ENCODE data around the gene TAGAP.
"Not testable (repeated sequence)": the region's sequence is repeated elsewhere in the genome, so short reads cannot be mapped to it uniquely, and the experiment has no call there.

Gene TAGAP

GRCh38 chr6:159030168-159030567 is 14.6 kb downstream of the TAGAP start:
- Histone ChIP-seq H2BK5ac (ENCODE audit: low read length) (no peak overlapping the region), H3K4me2 (ENCODE audit: insufficient read depth, low read length, poor library complexity, severe bottlenecking) (no peak overlapping the region), H2AK5ac (ENCODE audit: low read depth, low read length) (no peak overlapping the region), H3K79me1 (ENCODE audit: low read depth, low read length) (no peaks in the 10 kb centered on the region), H2BK12ac (ENCODE audit: low read length) (no peak overlapping the region), H3K9ac (ENCODE audit: low read depth, low read length, poor library complexity) (no peak overlapping the region), H2AFZ (ENCODE audit: low read length) (no peak overlapping the region), H4K91ac (ENCODE audit: low read depth, low read length, poor library complexity) (no peak overlapping the region), H2BK120ac (ENCODE audit: low read depth, low read length) (no peak overlapping the region), H2BK15ac (ENCODE audit: low read length) (no peak overlapping the region), H3K4me3 (ENCODE audit: low read length in 2 of 2) (no peak overlapping the region), H3K23ac (ENCODE audit: low read depth, low read length, poor library complexity) (no peak overlapping the region), H3K18ac (ENCODE audit: low read length) (no peak overlapping the region), H3K27ac (replicated peaks; ENCODE audit: low read length) (no peak overlapping the region), H3K27me3 (ENCODE audit: control insufficient read depth in 3 of 3, insufficient read depth in 3 of 3, low read depth in 1 of 3, low read length in 3 of 3) (no peaks in the 10 kb centered on the region), H4K8ac (ENCODE audit: low read depth, low read length) (no peak overlapping the region), H3K36me3 (replicated peaks in 1 of 2; ENCODE audit: control insufficient read depth in 2 of 2, insufficient read depth in 2 of 2, low read length in 2 of 2) (no peaks in the 10 kb centered on the region), H3K9me3 (replicated peaks in 1 of 2; ENCODE audit: control insufficient read depth in 2 of 2, insufficient read depth in 1 of 2, low read depth in 1 of 2, low read length in 2 of 2) (peaks cover 0 to 3% of the 10 kb centered on the region in 2 donors), H3K14ac (ENCODE audit: low read length) (no peak overlapping the region), H3K4ac (ENCODE audit: low read length) (no peak overlapping the region), H3K4me1 (ENCODE audit: control insufficient read depth in 2 of 2, insufficient read depth in 1 of 2, low read depth in 1 of 2, low read length in 2 of 2) (no peaks in the 10 kb centered on the region)
- no CpG with 5 or more reads among the region's 2 CpGs for WGBS, 2 donors (ENCODE audit: extremely low coverage in 2 of 2, insufficient read length in 2 of 2, insufficient replicate concordance in 1 of 2)
- no peak for DNase-seq (ENCODE audit: low spot score)

- H2BK5ac ChIP-seq (ENCODE audit: low read length); H3K18ac ChIP-seq (ENCODE audit: low read length); H2BK12ac ChIP-seq (ENCODE audit: low read length); H3K36me3 ChIP-seq (replicated peaks in 1 of 2; ENCODE audit: control insufficient read depth in 2 of 2, insufficient read depth in 2 of 2, low read length in 2 of 2); H4K8ac ChIP-seq (ENCODE audit: low read depth, low read length); H4K91ac ChIP-seq (ENCODE audit: low read depth, low read length, poor library complexity); H3K4ac ChIP-seq (ENCODE audit: low read length); DNase-seq (ENCODE audit: low spot score); H2AK5ac ChIP-seq (ENCODE audit: low read depth, low read length); H3K4me3 ChIP-seq (ENCODE audit: low read length in 2 of 2); H3K4me1 ChIP-seq (ENCODE audit: control insufficient read depth in 2 of 2, insufficient read depth in 1 of 2, low read depth in 1 of 2, low read length in 2 of 2); H3K27ac ChIP-seq (replicated peaks; ENCODE audit: low read length); H3K9me3 ChIP-seq (replicated peaks in 1 of 2; ENCODE audit: control insufficient read depth in 2 of 2, insufficient read depth in 1 of 2, low read depth in 1 of 2, low read length in 2 of 2); H3K23ac ChIP-seq (ENCODE audit: low read depth, low read length, poor library complexity); H3K9ac ChIP-seq (ENCODE audit: low read depth, low read length, poor library complexity); H3K79me1 ChIP-seq (ENCODE audit: low read depth, low read length); H2BK15ac ChIP-seq (ENCODE audit: low read length); H3K27me3 ChIP-seq (ENCODE audit: control insufficient read depth in 3 of 3, insufficient read depth in 3 of 3, low read depth in 1 of 3, low read length in 3 of 3); H3K4me2 ChIP-seq (ENCODE audit: insufficient read depth, low read length, poor library complexity, severe bottlenecking); H2BK120ac ChIP-seq (ENCODE audit: low read depth, low read length); H3K14ac ChIP-seq (ENCODE audit: low read length); H2AFZ ChIP-seq (ENCODE audit: low read length): not testable (repeated sequence)
- no CpG with 5 or more reads among the region's 1 CpG for WGBS, 2 donors (ENCODE audit: extremely low coverage in 2 of 2, insufficient read length in 2 of 2, insufficient replicate concordance in 1 of 2)
Measured at GRCh38 chr6:159025224-159025623, 19.6 kb downstream of the TAGAP start.

- Histone ChIP-seq H3K4me1 (ENCODE audit: control insufficient read depth in 2 of 2, insufficient read depth in 1 of 2, low read depth in 1 of 2, low read length in 2 of 2) (no peaks in the 10 kb centered on the region), H4K8ac (ENCODE audit: low read depth, low read length) (no peak overlapping the region), H2BK120ac (ENCODE audit: low read depth, low read length) (no peak overlapping the region), H3K9me3 (replicated peaks in 1 of 2; ENCODE audit: control insufficient read depth in 2 of 2, insufficient read depth in 1 of 2, low read depth in 1 of 2, low read length in 2 of 2) (peaks cover 2 to 9% of the 10 kb centered on the region in 2 donors), H3K27me3 (ENCODE audit: control insufficient read depth in 3 of 3, insufficient read depth in 3 of 3, low read depth in 1 of 3, low read length in 3 of 3) (no peaks in the 10 kb centered on the region), H3K79me1 (ENCODE audit: low read depth, low read length) (no peaks in the 10 kb centered on the region), H3K36me3 (replicated peaks in 1 of 2; ENCODE audit: control insufficient read depth in 2 of 2, insufficient read depth in 2 of 2, low read length in 2 of 2) (no peaks in the 10 kb centered on the region), H2AFZ (ENCODE audit: low read length) (no peak overlapping the region), H2BK5ac (ENCODE audit: low read length) (no peak overlapping the region), H3K23ac (ENCODE audit: low read depth, low read length, poor library complexity) (no peak overlapping the region), H4K91ac (ENCODE audit: low read depth, low read length, poor library complexity) (no peak overlapping the region), H2BK15ac (ENCODE audit: low read length) (no peak overlapping the region), H3K9ac (ENCODE audit: low read depth, low read length, poor library complexity) (no peak overlapping the region), H2AK5ac (ENCODE audit: low read depth, low read length) (no peak overlapping the region), H3K4ac (ENCODE audit: low read length) (no peak overlapping the region), H3K4me2 (ENCODE audit: insufficient read depth, low read length, poor library complexity, severe bottlenecking) (no peak overlapping the region), H2BK12ac (ENCODE audit: low read length) (no peak overlapping the region), H3K27ac (replicated peaks; ENCODE audit: low read length) (no peak overlapping the region), H3K4me3 (ENCODE audit: low read length in 2 of 2) (no peak overlapping the region), H3K18ac (ENCODE audit: low read length) (no peak overlapping the region), H3K14ac (ENCODE audit: low read length) (no peak overlapping the region)
- no peak for DNase-seq (ENCODE audit: low spot score)
- WGBS, 2 donors (ENCODE audit: extremely low coverage in 2 of 2, insufficient read length in 2 of 2, insufficient replicate concordance in 1 of 2) = no CpG with 5 or more reads among the region's 4 CpGs
Measured at GRCh38 chr6:159023893-159024292, 20.9 kb downstream of the TAGAP start.

- H3K27ac ChIP-seq (replicated peaks; ENCODE audit: low read length) = no peak overlapping the region
- no peak overlapping the region for H3K18ac ChIP-seq (ENCODE audit: low read length)
- H3K36me3 ChIP-seq (replicated peaks in 1 of 2; ENCODE audit: control insufficient read depth in 2 of 2, insufficient read depth in 2 of 2, low read length in 2 of 2) = no peaks in the 10 kb centered on the region
- H2BK5ac ChIP-seq (ENCODE audit: low read length) = no peak overlapping the region
- H2BK12ac ChIP-seq (ENCODE audit: low read length) = no peak overlapping the region
- peaks cover 2 to 11% of the 10 kb centered on the region in 2 donors for H3K9me3 ChIP-seq (replicated peaks in 1 of 2; ENCODE audit: control insufficient read depth in 2 of 2, insufficient read depth in 1 of 2, low read depth in 1 of 2, low read length in 2 of 2)
- H2AFZ ChIP-seq (ENCODE audit: low read length) = no peak overlapping the region
- H2BK15ac ChIP-seq (ENCODE audit: low read length) = no peak overlapping the region
- no peak overlapping the region for H3K4me3 ChIP-seq (ENCODE audit: low read length in 2 of 2)
- no peak overlapping the region for H2BK120ac ChIP-seq (ENCODE audit: low read depth, low read length)
- no peak overlapping the region for H4K91ac ChIP-seq (ENCODE audit: low read depth, low read length, poor library complexity)
- no peak overlapping the region for H3K9ac ChIP-seq (ENCODE audit: low read depth, low read length, poor library complexity)
- DNase-seq (ENCODE audit: low spot score) = no peak
- no peak overlapping the region for H2AK5ac ChIP-seq (ENCODE audit: low read depth, low read length)
- H4K8ac ChIP-seq (ENCODE audit: low read depth, low read length) = no peak overlapping the region
- no peak overlapping the region for H3K14ac ChIP-seq (ENCODE audit: low read length)
- H3K23ac ChIP-seq (ENCODE audit: low read depth, low read length, poor library complexity) = no peak overlapping the region
- no peak overlapping the region for H3K4ac ChIP-seq (ENCODE audit: low read length)
- H3K79me1 ChIP-seq (ENCODE audit: low read depth, low read length) = no peaks in the 10 kb centered on the region
- no peak overlapping the region for H3K4me2 ChIP-seq (ENCODE audit: insufficient read depth, low read length, poor library complexity, severe bottlenecking)
- WGBS, 2 donors (ENCODE audit: extremely low coverage in 2 of 2, insufficient read length in 2 of 2, insufficient replicate concordance in 1 of 2) = no CpG with 5 or more reads among the region's 2 CpGs
- no peaks in the 10 kb centered on the region for H3K27me3 ChIP-seq (ENCODE audit: control insufficient read depth in 3 of 3, insufficient read depth in 3 of 3, low read depth in 1 of 3, low read length in 3 of 3)
- H3K4me1 ChIP-seq (ENCODE audit: control insufficient read depth in 2 of 2, insufficient read depth in 1 of 2, low read depth in 1 of 2, low read length in 2 of 2) = no peaks in the 10 kb centered on the region
Measured at GRCh38 chr6:159020011-159020410, 24.8 kb downstream of the TAGAP start.

Data from neuronal stem cell (in vitro differentiated cells).